ENCODE results near the gene CNKSR3. TPM values are rescaled to one million over a fixed set of nuclear protein-coding genes. Genes with fewer than 3 reads are reported as not detected.

CNKSR3 gene
- polyA plus RNA-seq, 1 donor from 2014 or later: 3.0 TPM

- Histone ChIP-seq H3K9ac (ENCODE audit: low read length) (no peak overlapping the region), H4K20me1 (ENCODE audit: insufficient read depth) (no peaks in the 10 kb centered on the region), H3K4me3 (ENCODE audit: low read length) (peak overlapping the region; percentile 96), H3K27me3 (ENCODE audit: insufficient read depth, low read depth, low read length) (no peaks in the 10 kb centered on the region), H3F3A (ENCODE audit: insufficient read depth, low read length, poor library complexity, severe bottlenecking) (no peaks in the 10 kb centered on the region), H3K9me3 (ENCODE audit: low read length) (no peaks in the 10 kb centered on the region), H2AFZ (ENCODE audit: low read depth, low read length) (no peak overlapping the region), H3K27ac (ENCODE audit: low read length) (no peak overlapping the region), H3K36me3 (ENCODE audit: insufficient read depth, low read length) (no peaks in the 10 kb centered on the region), H3K79me2 (replicated peaks; ENCODE audit: insufficient read depth, low read length) (peaks cover 15% of the 10 kb centered on the region), H3K4me2 (ENCODE audit: low read length) (peak overlapping the region; percentile 54), H3K9me2 (ENCODE audit: insufficient read depth, low read length) (no peaks in the 10 kb centered on the region)
- TF ChIP-seq EZH2 (IDR thresholded peaks at IDR 0.05; ENCODE audit: borderline replicate concordance, insufficient read depth, low read length, poor library complexity, severe bottlenecking) (no peak), MXI1 (conservative IDR thresholded peaks at IDR 0.05; ENCODE audit: poor library complexity, severe bottlenecking) (no peak), EP300 (conservative IDR thresholded peaks at IDR 0.05; ENCODE audit: poor library complexity, severe bottlenecking) (no peak), POLR2AphosphoS5 (IDR thresholded peaks at IDR 0.05) (no peak), TAF1 (IDR thresholded peaks at IDR 0.05; ENCODE audit: low read depth) (no peak), SMC3 (conservative IDR thresholded peaks at IDR 0.05; ENCODE audit: poor library complexity) (no peak), RAD21 (conservative IDR thresholded peaks at IDR 0.05) (no peak)
- TF ChIP-seq, protein P1, sequence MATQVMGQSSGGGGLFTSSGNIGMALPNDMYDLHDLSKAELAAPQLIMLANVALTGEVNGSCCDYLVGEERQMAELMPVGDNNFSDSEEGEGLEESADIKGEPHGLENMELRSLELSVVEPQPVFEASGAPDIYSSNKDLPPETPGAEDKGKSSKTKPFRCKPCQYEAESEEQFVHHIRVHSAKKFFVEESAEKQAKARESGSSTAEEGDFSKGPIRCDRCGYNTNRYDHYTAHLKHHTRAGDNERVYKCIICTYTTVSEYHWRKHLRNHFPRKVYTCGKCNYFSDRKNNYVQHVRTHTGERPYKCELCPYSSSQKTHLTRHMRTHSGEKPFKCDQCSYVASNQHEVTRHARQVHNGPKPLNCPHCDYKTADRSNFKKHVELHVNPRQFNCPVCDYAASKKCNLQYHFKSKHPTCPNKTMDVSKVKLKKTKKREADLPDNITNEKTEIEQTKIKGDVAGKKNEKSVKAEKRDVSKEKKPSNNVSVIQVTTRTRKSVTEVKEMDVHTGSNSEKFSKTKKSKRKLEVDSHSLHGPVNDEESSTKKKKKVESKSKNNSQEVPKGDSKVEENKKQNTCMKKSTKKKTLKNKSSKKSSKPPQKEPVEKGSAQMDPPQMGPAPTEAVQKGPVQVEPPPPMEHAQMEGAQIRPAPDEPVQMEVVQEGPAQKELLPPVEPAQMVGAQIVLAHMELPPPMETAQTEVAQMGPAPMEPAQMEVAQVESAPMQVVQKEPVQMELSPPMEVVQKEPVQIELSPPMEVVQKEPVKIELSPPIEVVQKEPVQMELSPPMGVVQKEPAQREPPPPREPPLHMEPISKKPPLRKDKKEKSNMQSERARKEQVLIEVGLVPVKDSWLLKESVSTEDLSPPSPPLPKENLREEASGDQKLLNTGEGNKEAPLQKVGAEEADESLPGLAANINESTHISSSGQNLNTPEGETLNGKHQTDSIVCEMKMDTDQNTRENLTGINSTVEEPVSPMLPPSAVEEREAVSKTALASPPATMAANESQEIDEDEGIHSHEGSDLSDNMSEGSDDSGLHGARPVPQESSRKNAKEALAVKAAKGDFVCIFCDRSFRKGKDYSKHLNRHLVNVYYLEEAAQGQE (IDR thresholded peaks at IDR 0.05; ENCODE audit: borderline replicate concordance): no peak
- TF ChIP-seq, protein P2, sequence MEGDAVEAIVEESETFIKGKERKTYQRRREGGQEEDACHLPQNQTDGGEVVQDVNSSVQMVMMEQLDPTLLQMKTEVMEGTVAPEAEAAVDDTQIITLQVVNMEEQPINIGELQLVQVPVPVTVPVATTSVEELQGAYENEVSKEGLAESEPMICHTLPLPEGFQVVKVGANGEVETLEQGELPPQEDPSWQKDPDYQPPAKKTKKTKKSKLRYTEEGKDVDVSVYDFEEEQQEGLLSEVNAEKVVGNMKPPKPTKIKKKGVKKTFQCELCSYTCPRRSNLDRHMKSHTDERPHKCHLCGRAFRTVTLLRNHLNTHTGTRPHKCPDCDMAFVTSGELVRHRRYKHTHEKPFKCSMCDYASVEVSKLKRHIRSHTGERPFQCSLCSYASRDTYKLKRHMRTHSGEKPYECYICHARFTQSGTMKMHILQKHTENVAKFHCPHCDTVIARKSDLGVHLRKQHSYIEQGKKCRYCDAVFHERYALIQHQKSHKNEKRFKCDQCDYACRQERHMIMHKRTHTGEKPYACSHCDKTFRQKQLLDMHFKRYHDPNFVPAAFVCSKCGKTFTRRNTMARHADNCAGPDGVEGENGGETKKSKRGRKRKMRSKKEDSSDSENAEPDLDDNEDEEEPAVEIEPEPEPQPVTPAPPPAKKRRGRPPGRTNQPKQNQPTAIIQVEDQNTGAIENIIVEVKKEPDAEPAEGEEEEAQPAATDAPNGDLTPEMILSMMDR (IDR thresholded peaks at IDR 0.05; ENCODE audit: poor library complexity, severe bottlenecking): no peak
Observed at GRCh38 chr6:154508573-154509375, 1.7 kb downstream of the CNKSR3 start.

DNA sequence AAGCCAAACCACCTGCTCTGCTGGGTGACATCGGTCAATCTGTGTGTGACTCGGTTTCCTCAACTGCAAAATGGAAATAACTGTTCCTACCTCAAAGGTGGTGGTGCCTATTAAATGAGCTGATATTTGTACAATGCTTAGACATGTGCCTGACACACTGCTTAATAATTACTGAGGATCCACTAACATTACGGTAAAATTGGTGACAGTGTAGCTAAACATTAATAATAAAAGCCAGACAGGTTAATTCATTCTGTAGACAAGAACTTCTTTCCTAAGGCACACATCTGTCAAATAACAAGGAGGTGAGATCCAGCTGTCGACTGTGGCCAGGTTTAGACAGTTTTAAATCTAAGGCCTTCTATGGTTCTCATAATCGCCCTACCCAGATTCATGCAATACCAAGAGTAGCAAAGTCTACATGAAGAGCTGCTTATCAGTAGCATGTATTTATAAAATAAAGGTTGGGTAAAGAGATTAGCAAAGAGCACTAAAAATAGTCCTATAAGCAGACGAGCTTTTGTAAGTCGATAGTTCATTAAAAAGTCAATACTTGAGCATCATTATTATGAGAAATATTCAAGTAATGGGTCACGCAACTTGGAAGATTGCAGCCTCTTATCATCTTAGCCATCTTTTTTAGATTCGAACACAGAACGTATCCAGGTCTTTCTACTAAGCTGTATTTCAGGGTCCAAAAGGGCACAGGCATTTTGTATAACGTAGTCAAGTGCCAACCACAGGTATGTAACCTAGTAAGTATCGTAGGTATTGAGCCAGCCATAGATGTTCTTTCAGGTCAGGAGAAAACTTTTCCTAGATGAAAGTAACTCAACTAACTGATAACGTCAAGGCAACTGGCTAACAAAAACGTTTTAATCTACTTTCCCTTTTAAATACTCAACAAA, 3.2 kb downstream of the CNKSR3 start:
- Histone ChIP-seq H3K27me3 (ENCODE audit: insufficient read depth, low read depth, low read length) (no peaks in the 10 kb centered on the region), H4K20me1 (ENCODE audit: insufficient read depth) (no peaks in the 10 kb centered on the region), H2AFZ (ENCODE audit: low read depth, low read length) (no peak overlapping the region), H3K36me3 (ENCODE audit: insufficient read depth, low read length) (no peaks in the 10 kb centered on the region), H3K4me3 (ENCODE audit: low read length) (no peak overlapping the region), H3K9me2 (ENCODE audit: insufficient read depth, low read length) (no peaks in the 10 kb centered on the region), H3F3A (ENCODE audit: insufficient read depth, low read length, poor library complexity, severe bottlenecking) (no peaks in the 10 kb centered on the region), H3K9me3 (ENCODE audit: low read length) (no peaks in the 10 kb centered on the region), H3K27ac (ENCODE audit: low read length) (no peak overlapping the region), H3K79me2 (replicated peaks; ENCODE audit: insufficient read depth, low read length) (peaks cover 15% of the 10 kb centered on the region), H3K4me2 (ENCODE audit: low read length) (no peak overlapping the region), H3K9ac (ENCODE audit: low read length) (no peak overlapping the region)
- TF ChIP-seq POLR2AphosphoS5 (IDR thresholded peaks at IDR 0.05) (no peak), EZH2 (IDR thresholded peaks at IDR 0.05; ENCODE audit: borderline replicate concordance, insufficient read depth, low read length, poor library complexity, severe bottlenecking) (no peak), EP300 (conservative IDR thresholded peaks at IDR 0.05; ENCODE audit: poor library complexity, severe bottlenecking) (no peak), MXI1 (conservative IDR thresholded peaks at IDR 0.05; ENCODE audit: poor library complexity, severe bottlenecking) (no peak), TAF1 (IDR thresholded peaks at IDR 0.05; ENCODE audit: low read depth) (no peak), RAD21 (conservative IDR thresholded peaks at IDR 0.05) (no peak), SMC3 (conservative IDR thresholded peaks at IDR 0.05; ENCODE audit: poor library complexity) (no peak)
- TF ChIP-seq, protein P2 (IDR thresholded peaks at IDR 0.05; ENCODE audit: poor library complexity, severe bottlenecking): no peak
- TF ChIP-seq, protein P1 (IDR thresholded peaks at IDR 0.05; ENCODE audit: borderline replicate concordance): no peak

Data from neural cell (in vitro differentiated cells).